HepG2 (cell line): ENCODE data around the gene NPC1. TPM values are rescaled to one million over a fixed set of nuclear protein-coding genes. Genes with fewer than 3 reads are reported as not detected.

Source experiments
- ATAC-seq: fragments of 200-7000 bp; cut with Tn5 transposase; 3 replicates; pipeline ENCODE4 v1.9.1; 2020; ENCODE audit warnings: mild to moderate bottlenecking, moderate library complexity
- BruUV-seq: library from RNA; stranded (reverse); fragments of 400-500 nt; replicated peaks from 2 replicates; lab custom pipeline; 2021; lab: Mats Ljungman, UMichigan
- CTCF ChIA-PET: fragments of 300-600 bp; formaldehyde crosslinking; extraction: SDS; loops from one replicate; lab custom pipeline; 2021; ENCODE audit warnings: low total read pairs, inconsistent platforms, low intra/inter-chr PET ratio; lab: Yijun Ruan, JAX
- POLR2A ChIA-PET: fragments of 350-600 bp; sonication (Branson Sonifier 250); formaldehyde crosslinking; loops from one replicate; lab custom pipeline; 2020; ENCODE audit warnings: antibody characterized with exemption, inconsistent platforms; lab: Yijun Ruan, JAX
- DNase-seq: peaks from one replicate; pipeline ENCODE4 v3.0.0-alpha.2; 2015; ENCODE audit warnings: low spot score
- FAIRE-seq: peaks from 3 replicates; lab custom pipeline; 2011; peaks lifted over from hg19 to GRCh38; lab: Jason Lieb, UNC
- H2AFZ ChIP-seq: one replicate; pipeline ENCODE4 v1.6.1; 2011; ENCODE audit warnings: low read length, inconsistent platforms
- H3K27ac ChIP-seq: fragments of 300-600 bp; 3 replicates; pipeline ENCODE4 v1.8.0; 2011; ENCODE audit warnings: mixed run types, mild to moderate bottlenecking, mixed read lengths, low read length, inconsistent platforms; ENCODE audit not compliant: insufficient read depth; ENCODE audit errors: extremely low read length
- H3K27me3 ChIP-seq, 2 experiments: fragments of 200-600 bp in 1 of 2; 2 replicates in 1 of 2; 3 replicates in 1 of 2; pipeline versions ENCODE4 v1.6.0 to v1.8.0; 2011; ENCODE audit warnings: low read length in 2 of 2, mild to moderate bottlenecking in 2 of 2, moderate library complexity in 2 of 2, inconsistent platforms in 1 of 2; ENCODE audit not compliant: insufficient read depth in 2 of 2, control insufficient read depth in 1 of 2
- H3K36me3 ChIP-seq, 2 experiments: fragments of 200-600 bp in 1 of 2; replicated peaks in 1 of 2; 2 replicates in 1 of 2; 3 replicates in 1 of 2; pipeline versions ENCODE4 v1.5.1 to v1.8.0; 2011; ENCODE audit warnings: low read length in 2 of 2, inconsistent platforms in 1 of 2; ENCODE audit not compliant: insufficient read depth in 2 of 2, control insufficient read depth in 1 of 2
- H3K4me1 ChIP-seq: 2 replicates; pipeline ENCODE4 v1.5.1; 2012; ENCODE audit warnings: low read length, inconsistent platforms; ENCODE audit not compliant: insufficient read depth
- H3K4me2 ChIP-seq: 2 replicates; pipeline ENCODE4 v1.6.0; 2011; ENCODE audit warnings: low read depth, low read length, inconsistent platforms
- H3K4me3 ChIP-seq, 3 experiments: fragments of 200-600 bp in 1 of 3; sonication (generic), shearing (Covaris generic) in 1 of 3; replicated peaks in 1 of 3; 2 replicates each; pipeline ENCODE4 v1.5.1; 2011 to 2016; ENCODE audit warnings: low read length in 3 of 3, inconsistent platforms in 2 of 3, low read depth in 2 of 3, mild to moderate bottlenecking in 2 of 3, control low read depth in 1 of 3, mixed read lengths in 1 of 3; ENCODE audit not compliant: insufficient read depth in 1 of 3
- H3K79me2 ChIP-seq: one replicate; pipeline ENCODE4 v1.6.1; 2011; ENCODE audit warnings: low read length, inconsistent platforms; ENCODE audit not compliant: insufficient read depth
- H3K9ac ChIP-seq: 2 replicates; pipeline ENCODE4 v1.6.0; 2011; ENCODE audit warnings: mild to moderate bottlenecking, low read depth, low read length, inconsistent platforms; ENCODE audit not compliant: insufficient read depth
- H3K9me3 ChIP-seq: 2 replicates; pipeline ENCODE4 v1.5.1; 2012; ENCODE audit warnings: mild to moderate bottlenecking, low read length
- H4K20me1 ChIP-seq: 2 replicates; pipeline ENCODE4 v1.6.0; 2011; ENCODE audit warnings: inconsistent platforms, mild to moderate bottlenecking, low read length, moderate library complexity; ENCODE audit not compliant: insufficient read depth
- CEBPB ChIP-seq: IDR thresholded peaks from 2 replicates; pipeline ENCODE4 v1.6.1; 2011; ENCODE audit warnings: low read depth, low read length, improper control_type of control experiment, borderline replicate concordance
- REPIN1 ChIP-seq: sonication (generic); formaldehyde crosslinking; IDR thresholded peaks from 2 replicates; pipeline ENCODE4 v1.8.0; 2022; ENCODE audit warnings: missing genetic modification reagents, low read depth, mild to moderate bottlenecking, borderline replicate concordance
- TAF15 ChIP-seq: fragments of 200-400 bp; formaldehyde crosslinking; IDR thresholded peaks from one replicate; pipeline ENCODE4 v1.6.1; 2018; ENCODE audit warnings: mild to moderate bottlenecking, low read depth, low read length; ENCODE audit not compliant: poor library complexity, severe bottlenecking
- THAP11 ChIP-seq: IDR thresholded peaks from 2 replicates; pipeline ENCODE4 v1.6.1; 2016; ENCODE audit warnings: missing biosample characterization, missing genetic modification reagents
- ZSCAN22 ChIP-seq: sonication (generic); formaldehyde crosslinking; IDR thresholded peaks from 2 replicates; pipeline ENCODE4 v1.4.0; 2020; ENCODE audit warnings: mild to moderate bottlenecking, missing genetic modification reagents
- WGBS: methylation state at CpG from one replicate; pipeline ENCODE4 v1.1.6; 2017; ENCODE audit warnings: low lambda C conversion rate; 5-methylcytosine and 5-hydroxymethylcytosine counted together
- in situ Hi-C: cut with HindIII; loops from 2 replicates; pipeline ENCODE4 v1.10.0; 2017; ENCODE audit warnings: low pct_unique_long_range_greater_than_20kb; ENCODE audit not compliant: extremely low pct_ligation_motif_present
- intact Hi-C: fragments of 100-400 bp; cut with micrococcal nuclease; formaldehyde crosslinking; loops from one replicate; pipeline ENCODE4 v1.10.0; 2022; ENCODE audit not compliant: unreplicated experiment
- polyA plus RNA-seq, 8 experiments: library from polyadenylated mRNA; depleted of rRNA in 3 of 8; stranded (reverse) in 7 of 8; unstranded in 1 of 8; fragments of >200 nt; fragmentation: Illumina TruSeq in 4 of 8; extraction: Trizol in 4 of 8; gene quantifications; 2 replicates each; pipeline versions ENCODE4 v1.2.1 to v1.2.3, GENCODE V29; 2011 to 2016; ENCODE audit warnings: low read depth in 4 of 8, missing spikeins in 1 of 8, mixed read lengths in 1 of 8; ENCODE audit not compliant: insufficient read depth in 1 of 8
- total RNA-seq, 5 experiments: library from RNA; depleted of rRNA; stranded (reverse); fragments of >200 nt; fragmentation: Illumina TruSeq; extraction: Trizol; gene quantifications; 2 replicates each; pipeline ENCODE4 v1.2.3, GENCODE V29; 2016; ENCODE audit warnings: low read depth in 1 of 5

Gene NPC1
- total and polyA plus RNA-seq, 2 of the 13 experiments (the other 11 are each of a cell fraction or from before 2014, with no cell fraction given) = 46.5 to 114 TPM

DNA sequence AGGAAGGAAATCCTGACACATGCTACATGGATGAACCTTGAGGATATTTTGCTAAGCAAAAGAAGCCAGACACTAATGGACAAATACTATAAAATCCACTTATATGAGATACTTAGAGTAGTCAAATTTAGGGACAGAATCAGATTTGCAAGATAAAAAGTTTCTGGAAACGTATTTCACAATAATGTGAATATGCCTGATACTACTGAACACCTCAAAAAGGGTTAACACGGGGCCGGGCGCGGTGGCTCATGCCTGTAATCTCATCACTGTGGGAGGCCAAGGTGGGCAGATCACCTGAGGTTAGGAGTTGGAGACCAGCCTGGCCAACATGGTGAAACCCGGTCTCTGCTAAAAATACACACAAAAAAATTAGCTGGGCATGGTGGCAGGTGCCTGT, 84.7 kb downstream of the NPC1 start:
- no peak for FAIRE-seq

DNA sequence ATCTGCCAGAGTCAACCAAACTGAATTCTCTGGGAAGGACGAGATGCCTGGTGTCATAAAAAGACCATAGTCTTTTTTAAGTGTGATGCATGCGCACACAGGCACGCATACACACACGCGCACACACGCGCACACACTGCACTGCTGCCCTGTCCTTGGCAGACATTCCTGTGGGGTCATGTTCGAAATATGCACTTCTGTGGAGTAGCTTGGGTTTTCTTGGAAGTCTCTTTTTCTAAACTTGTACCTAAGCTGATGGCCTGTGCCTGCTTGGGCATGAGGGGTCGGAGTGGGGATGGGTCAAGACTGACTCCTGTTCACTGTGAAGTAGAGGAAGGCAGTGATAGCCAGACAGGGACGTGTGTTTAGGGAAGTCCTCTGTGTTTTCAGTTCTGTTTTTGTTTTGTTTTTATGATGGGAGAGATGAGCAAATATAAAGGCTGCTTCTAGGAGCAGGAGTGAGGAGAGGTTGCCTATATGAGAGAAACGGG, 87.0 kb downstream of the NPC1 start:
- Histone ChIP-seq H3K4me2 (peak overlapping the region; percentile 36), H3K9ac (no peak overlapping the region), H3K36me3 (no peaks in the 10 kb centered on the region), H3K9me3 (no peaks in the 10 kb centered on the region), H4K20me1 (no peaks in the 10 kb centered on the region), H3K4me1 (peaks cover 27% of the 10 kb centered on the region), H3K79me2 (peaks cover 5% of the 10 kb centered on the region), H2AFZ (no peak overlapping the region), H3K4me3 (no peak overlapping the region; a peak in 1 of 6 replicates), H3K27me3 (no peaks in the 10 kb centered on the region), H3K27ac (no peak overlapping the region)
- ATAC-seq (no peak), DNase-seq (no peak), FAIRE-seq (no peak)
- intact Hi-C loops (loop anchor here (5.0 kb wide), 1 partner anchor 313 kb away; no protein-coding TSS in a partner anchor), in situ Hi-C loops (no loop called here)
- CTCF ChIA-PET = interaction anchor here (1.6 kb wide), 1 partner anchor 204 kb away, joined by 4 read pairs; no protein-coding TSS in a partner anchor
- WGBS = 51% methylated on average over 9 of the region's 11 CpGs
- TF ChIP-seq ZSCAN22 (CRISPR knock-in tag) (no peak), TAF15 (no peak), REPIN1 (CRISPR knock-in tag) (no peak)
- POLR2A ChIA-PET = interaction anchor here (1.0 kb wide), 1 partner anchor 11 kb away, joined by 3 read pairs; no protein-coding TSS in a partner anchor
- BruUV-seq = no TSS peak

More for the DNA sequence above, 84.7 kb downstream of the NPC1 start:
- no TSS peak for BruUV-seq
- H3K4me3 ChIP-seq = no peak overlapping the region
- H4K20me1 ChIP-seq = no peaks in the 10 kb centered on the region
- ChIA-PET CTCF (interaction anchor here (0.6 kb wide), 1 partner anchor 15 kb away, joined by 3 read pairs; no protein-coding TSS in a partner anchor), POLR2A (no interaction called here)
- no peaks in the 10 kb centered on the region for H3K9me3 ChIP-seq
- no peak for DNase-seq
- no peak overlapping the region for H3K9ac ChIP-seq
- no peak for ATAC-seq
- H3K27me3 ChIP-seq = no peaks in the 10 kb centered on the region
- no peak overlapping the region for H2AFZ ChIP-seq
- in situ Hi-C loops (no loop called here), intact Hi-C loops (no loop called here)
- no peak overlapping the region for H3K27ac ChIP-seq
- peaks cover 9% of the 10 kb centered on the region for H3K79me2 ChIP-seq
- H3K36me3 ChIP-seq = peaks cover 0 to 3% of the 10 kb centered on the region in 2 experiments; a peak in 1 of 5 replicates
- peak; percentile 49; the same call in 1 of the 2 replicates for TF ChIP-seq CEBPB
- TF ChIP-seq THAP11 (CRISPR knock-in tag) = no peak
- H3K4me1 ChIP-seq = peaks cover 38% of the 10 kb centered on the region
- whole genome bisulfite sequencing = 61% methylated on average over 6 of the region's 6 CpGs
- no peak overlapping the region for H3K4me2 ChIP-seq
